Lower leg skin (tissue), 3 donors: ENCODE results near the gene SGMS2.

Experiments used
- CTCF ChIP-seq, 3 donors: fragments of 450-650 bp; IDR thresholded peaks; one replicate each; pipeline ENCODE4 v1.5.1; 2016; ENCODE audit warnings: antibody characterized with exemption in 3 of 3, mild to moderate bottlenecking in 3 of 3, moderate library complexity in 2 of 3
- POLR2A ChIP-seq, 2 donors: fragments of 450-650 bp; IDR thresholded peaks; one replicate each; pipeline ENCODE4 v1.6.1; 2016 to 2017; ENCODE audit warnings: antibody characterized with exemption in 2 of 2, mild to moderate bottlenecking in 1 of 2, moderate library complexity in 1 of 2

- TF ChIP-seq CTCF (IDR thresholded peaks at IDR 0.05) (no peak), POLR2A (IDR thresholded peaks at IDR 0.05) (no peak)
Observed at GRCh38 chr4:107854356-107855022, 29.8 kb downstream of the SGMS2 start.
